ENCODE data around the gene KLHL8. TPM values are rescaled to one million over a fixed set of nuclear protein-coding genes. Genes with fewer than 3 reads are reported as not detected.

The KLHL8 gene
- total RNA-seq, 2 donors from 2014 or later = 11.3 to 15.5 TPM

- no peak for DNase-seq (ENCODE audit: low spot score)
- intact Hi-C loops (cut with DNase I) = no loop called here
Observed at GRCh38 chr4:87134122-87134521, 86.3 kb downstream of the KLHL8 start.

- intact Hi-C loops (cut with DNase I) = no loop called here
- no peak for DNase-seq (ENCODE audit: low spot score)
Observed at GRCh38 chr4:87133183-87133582, 87.2 kb downstream of the KLHL8 start.

DNA sequence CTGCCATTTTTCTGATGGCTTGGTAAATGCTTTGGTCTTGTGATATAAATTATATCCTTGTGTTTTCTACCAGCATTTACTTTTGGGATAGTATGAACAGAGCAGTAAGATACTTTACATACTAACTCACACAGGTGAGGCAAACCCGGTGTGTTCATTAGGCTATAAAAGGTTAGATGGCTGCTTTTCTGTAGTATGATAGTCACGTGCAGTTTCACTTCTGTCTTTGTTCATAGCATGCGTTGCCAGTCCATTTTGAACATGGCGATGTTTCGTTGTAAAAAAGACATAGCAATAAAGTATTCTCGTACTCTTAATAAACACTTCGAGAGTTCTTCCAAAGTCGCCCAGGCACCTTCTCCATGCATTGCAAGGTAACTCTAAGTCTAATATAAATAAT lies 88.4 kb downstream of the KLHL8 start:
- DNase-seq (ENCODE audit: low spot score) = no peak
- intact Hi-C loops (cut with DNase I) = no loop called here

GRCh38 chr4:87130985-87131703 lies 89.3 kb downstream of the KLHL8 start:
- intact Hi-C loops (cut with DNase I) = no loop called here
- no peak for DNase-seq (ENCODE audit: low spot score)

DNA sequence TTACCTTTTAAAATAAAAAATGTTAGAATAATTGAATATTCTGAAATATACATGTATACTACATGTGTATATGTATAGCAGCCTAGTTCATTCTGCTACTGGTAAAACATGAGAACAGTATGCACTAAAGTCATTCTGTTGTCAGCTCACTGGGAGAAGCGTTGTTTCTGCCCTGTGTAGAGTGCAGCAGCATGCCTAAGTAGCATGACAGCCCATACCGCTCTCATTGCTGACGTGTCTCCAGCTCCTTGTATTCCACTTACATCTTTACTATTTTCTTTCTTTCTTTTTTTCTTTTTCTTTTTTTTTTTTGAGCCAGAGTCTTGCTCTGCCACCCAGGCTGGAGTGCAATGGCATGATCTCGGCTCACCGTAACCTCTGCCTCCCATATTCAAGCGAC lies 90.7 kb downstream of the KLHL8 start:
- intact Hi-C loops (cut with DNase I) = no loop called here
- DNase-seq (ENCODE audit: low spot score) = no peak

DNA sequence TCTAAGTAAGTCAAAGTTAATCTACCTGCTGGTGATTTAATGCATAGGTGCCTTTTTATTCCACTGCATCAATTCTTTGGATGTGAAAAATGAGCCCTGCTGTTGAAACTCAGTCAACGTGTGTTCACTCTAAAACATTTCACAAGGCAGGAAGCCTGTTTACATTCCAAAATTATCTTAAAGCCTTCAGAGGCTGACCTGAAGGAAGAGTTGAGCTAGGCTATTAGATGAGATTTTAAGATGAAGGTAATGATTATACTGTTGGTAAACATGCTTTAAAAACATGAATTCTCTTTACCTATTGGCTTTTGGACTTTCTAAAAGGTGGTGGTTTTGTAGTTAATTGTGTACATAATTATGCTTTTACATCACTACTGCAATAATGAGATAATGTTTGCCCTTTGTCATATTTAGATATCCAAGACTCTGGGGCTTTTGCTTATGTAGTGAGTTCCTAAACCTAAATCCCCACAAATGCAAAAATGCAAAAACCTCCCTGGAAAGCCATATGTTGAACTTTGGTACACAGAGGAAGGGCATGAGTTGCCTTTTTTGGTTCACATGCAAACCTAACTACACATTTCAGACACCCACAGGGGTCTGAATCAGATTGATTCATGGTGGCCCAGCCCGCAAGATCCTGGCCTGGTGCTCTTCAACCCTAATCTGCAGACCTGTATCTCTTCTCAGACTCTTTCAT lies 92.3 kb downstream of the KLHL8 start:
- intact Hi-C loops (cut with DNase I) = no loop called here
- DNase-seq (ENCODE audit: low spot score) = no peak

- DNase-seq (ENCODE audit: low spot score) = no peak
- intact Hi-C loops (cut with DNase I) = no loop called here
Observed at GRCh38 chr4:87126056-87126455, 94.4 kb downstream of the KLHL8 start.

- intact Hi-C loops (cut with DNase I) = no loop called here
- no peak for DNase-seq (ENCODE audit: low spot score)
Observed at GRCh38 chr4:87122252-87122651, 98.2 kb downstream of the KLHL8 start.

GRCh38 chr4:87121341-87122065 lies 98.9 kb downstream of the KLHL8 start:
- no peak for DNase-seq (ENCODE audit: low spot score)
- intact Hi-C loops (cut with DNase I) = no loop called here

DNA sequence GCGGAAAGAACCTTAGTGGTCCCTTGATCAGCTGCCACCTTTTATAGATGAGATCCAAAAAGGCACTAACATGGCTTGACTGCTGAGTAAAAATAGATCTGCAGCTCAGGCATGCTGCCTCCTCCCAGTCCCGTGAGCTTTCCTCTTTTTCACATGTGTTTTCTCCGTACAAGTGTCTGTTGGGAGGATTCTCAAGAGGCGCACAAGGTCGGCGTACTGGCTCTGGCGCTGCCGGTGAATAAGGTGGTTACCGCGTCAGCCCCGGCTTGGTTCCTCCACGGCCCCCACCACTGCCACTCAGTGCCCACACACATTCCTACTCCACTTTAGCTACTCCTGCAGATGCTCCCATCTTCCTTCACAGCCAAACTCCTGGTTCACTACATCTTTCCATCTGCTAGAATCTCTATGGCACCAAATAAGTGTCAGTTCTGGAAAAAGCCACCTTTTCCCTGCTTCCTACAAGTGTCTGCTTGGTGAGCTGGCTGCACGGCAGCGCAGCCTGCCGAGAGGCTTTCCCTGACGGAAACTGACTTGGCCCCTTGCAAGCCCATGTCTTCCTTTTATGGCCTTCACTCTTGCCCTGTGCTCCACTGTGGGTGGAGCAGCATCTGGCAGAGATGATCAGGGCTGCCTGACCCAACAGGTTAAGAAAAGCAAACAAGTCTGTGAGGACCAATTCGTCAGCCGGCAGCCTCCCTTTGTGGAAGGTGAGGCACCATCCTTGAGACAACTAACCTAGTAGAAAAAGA lies 99.8 kb downstream of the KLHL8 start:
- no peak for DNase-seq (ENCODE audit: low spot score)
- intact Hi-C loops (cut with DNase I) = no loop called here

- intact Hi-C loops (cut with DNase I) = no loop called here
- no peak for DNase-seq (ENCODE audit: low spot score)
Observed at GRCh38 chr4:87120010-87120409, 100.4 kb downstream of the KLHL8 start.

DNA sequence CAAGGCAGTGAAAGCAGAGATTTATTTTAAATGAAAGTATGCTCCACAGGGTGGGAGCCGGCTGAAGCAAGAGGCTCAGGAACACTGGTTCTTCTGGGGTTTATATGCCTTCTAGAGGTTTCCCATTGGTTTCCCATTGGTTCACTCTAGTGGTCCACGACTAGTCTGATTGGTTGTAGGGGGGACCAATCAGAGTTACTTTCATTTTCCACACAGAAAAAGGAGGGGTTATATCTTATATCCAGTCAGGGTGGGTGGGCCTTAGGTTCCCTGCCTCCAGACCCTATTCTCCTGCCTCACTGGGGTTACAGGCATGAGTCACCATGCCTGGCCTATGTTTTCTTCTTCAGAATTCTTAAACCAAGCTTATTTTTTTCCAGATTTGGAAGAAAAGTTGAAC lies 101.6 kb downstream of the KLHL8 start:
- no peak for DNase-seq (ENCODE audit: low spot score)
- intact Hi-C loops (cut with DNase I) = no loop called here

DNA sequence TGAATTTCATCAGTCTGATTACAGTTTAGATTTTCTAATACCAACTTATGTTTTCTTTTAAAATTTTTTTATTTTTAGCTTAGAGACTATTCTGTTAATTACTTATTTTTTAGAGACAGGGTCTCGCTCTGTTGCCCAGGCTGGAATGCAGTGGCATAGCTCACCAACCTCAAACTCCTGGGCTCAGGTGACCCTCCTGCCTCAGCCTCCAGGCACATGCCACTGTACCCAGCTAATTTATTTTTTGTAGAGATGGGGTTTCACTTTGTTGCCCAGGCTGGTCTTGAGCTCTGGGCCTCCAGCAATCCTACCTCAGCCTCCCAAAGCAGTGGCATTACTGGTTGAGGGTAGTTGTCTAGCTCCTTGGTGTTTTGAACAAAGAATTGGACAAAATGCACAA lies 102.0 kb downstream of the KLHL8 start:
- no peak for DNase-seq (ENCODE audit: low spot score)
- intact Hi-C loops (cut with DNase I) = no loop called here

DNA sequence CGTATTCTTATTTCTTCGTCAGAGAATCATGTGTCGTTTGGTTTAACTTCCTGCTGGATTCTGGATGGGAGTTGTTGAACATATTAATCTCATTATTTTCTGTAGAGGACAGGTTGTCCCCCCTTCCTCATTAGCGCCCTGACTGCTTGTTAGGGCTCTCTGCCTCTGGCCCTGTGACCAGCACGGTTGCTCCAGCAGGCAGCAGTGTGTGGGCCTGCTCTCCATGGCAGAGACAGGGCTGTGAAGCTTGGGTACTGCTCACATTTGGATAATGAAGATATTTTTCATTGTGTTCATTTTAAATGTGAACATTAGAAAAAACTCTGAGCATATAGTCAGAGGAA lies 102.7 kb downstream of the KLHL8 start:
- intact Hi-C loops (cut with DNase I) = no loop called here
- no peak for DNase-seq (ENCODE audit: low spot score)

- intact Hi-C loops (cut with DNase I) = no loop called here
Observed at GRCh38 chr4:87117051-87117731, 103.2 kb downstream of the KLHL8 start.

DNA sequence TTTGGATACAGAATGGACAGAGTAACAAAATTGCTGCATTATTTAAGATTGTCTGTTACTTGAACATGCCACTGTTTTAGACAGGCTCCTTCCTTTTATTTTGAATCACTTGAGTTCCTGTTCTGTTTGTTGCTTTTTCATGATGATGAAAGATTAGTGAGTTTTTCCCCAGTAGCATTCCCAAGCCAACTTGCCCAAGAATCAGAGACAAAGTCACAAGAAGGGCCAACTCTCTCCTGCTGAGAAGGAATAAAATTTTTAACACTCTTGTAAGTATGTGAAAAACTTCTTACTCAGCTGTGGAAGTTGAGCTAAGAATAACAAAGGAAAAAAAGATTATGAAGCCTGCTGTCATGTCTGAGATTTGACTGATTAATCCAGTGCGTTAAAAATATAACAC lies 104.2 kb downstream of the KLHL8 start:
- no peak for DNase-seq (ENCODE audit: low spot score)
- intact Hi-C loops (cut with DNase I) = no loop called here

More at GRCh38 chr4:87117051-87117731, 103.2 kb downstream of the KLHL8 start:
- no peak for DNase-seq (ENCODE audit: low spot score)

- no peak for DNase-seq (ENCODE audit: low spot score)
- intact Hi-C loops (cut with DNase I) = no loop called here
Observed at GRCh38 chr4:87114245-87115062, 106.0 kb downstream of the KLHL8 start.

- intact Hi-C loops (cut with DNase I) = no loop called here
- no peak for DNase-seq (ENCODE audit: low spot score)
Observed at GRCh38 chr4:87112063-87112462, 108.4 kb downstream of the KLHL8 start.

All from posterior vena cava (tissue), 2 donors.